Smooth muscle cell of the umbilical artery (primary cell): ENCODE data around the gene LMAN1. TPM values are rescaled to one million over a fixed set of nuclear protein-coding genes. Genes with fewer than 3 reads are reported as not detected.

Source experiments
- total RNA-seq: library from RNA; depleted of rRNA; stranded (reverse); fragments of >200 nt; gene quantifications from 2 replicates; pipeline ENCODE4 v1.2.3, GENCODE V29; 2014

Gene LMAN1
- total RNA-seq: 419 and 570 TPM in 2 replicates

GRCh38 chr18:59358712-59359575, at the start of gene LMAN1:
LMAN1 (minus strand) TSS chr18:59359265; CDS start chr18:59359244, 21 bp downstream.

DNA sequence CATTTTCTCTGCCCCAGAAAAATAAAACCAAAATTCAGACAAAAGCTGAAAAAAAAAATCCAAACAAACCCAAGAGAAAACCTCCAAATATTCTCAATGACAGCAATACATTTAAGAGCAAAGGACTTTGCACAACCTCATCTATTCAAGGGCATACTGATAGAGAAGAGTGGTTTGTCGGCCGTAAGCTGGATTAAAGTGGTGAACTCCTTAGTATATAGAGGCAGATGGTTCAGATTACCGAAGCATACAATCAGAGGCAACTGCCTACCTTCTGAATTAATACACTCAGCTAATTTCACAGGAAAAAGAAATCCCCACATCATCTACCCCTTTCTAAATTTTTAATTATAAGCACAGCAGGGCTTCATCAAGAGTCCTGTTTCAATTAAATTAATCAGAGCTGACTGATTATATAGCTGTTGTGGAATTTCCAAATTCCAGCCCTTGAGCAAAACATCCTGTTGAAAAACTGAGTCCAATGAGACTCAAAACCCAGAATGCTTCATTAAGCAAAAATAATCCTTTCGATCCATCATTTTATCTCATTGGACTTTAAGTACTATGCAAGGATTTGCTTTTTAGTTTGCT, 40.5 kb downstream of the LMAN1 start, which contains the start of gene CPLX4:
Gene CPLX4, minus strand, starts transcription at position 190 of the 591 bp plus-strand sequence. Its CDS starts 187 bp downstream, at position 3.

Other genes with a start within 250 kb of the LMAN1 start
- 20.9 and 31.5 TPM in 2 replicates for gene SEC11C, start 219.4 kb downstream of the LMAN1 start, total RNA-seq
- not detected in 2 replicates for gene GRP, start 139.1 kb downstream of the LMAN1 start, total RNA-seq
- gene RAX, start 85.8 kb downstream of the LMAN1 start, total RNA-seq: not detected in 2 replicates
- not detected in 2 replicates for gene CPLX4, start 40.6 kb downstream of the LMAN1 start, total RNA-seq